Urothelium cell line (cell line): Measurements from ENCODE around the gene SEL1L2.

Experiments used
- DNase-seq: peaks from one replicate; pipeline ENCODE4 v3.0.0; 2011; ENCODE audit warnings: low spot score, mixed read lengths
- FAIRE-seq: peaks from 2 replicates; lab custom pipeline; 2011; peaks lifted over from hg19 to GRCh38; lab: Jason Lieb, UNC

The SEL1L2 gene

GRCh38 chr20:13819885-13820645 is 170.3 kb downstream of the SEL1L2 start:
- DNase-seq (peak; percentile 54), FAIRE-seq (no peak)

- no peak for DNase-seq
- no peak for FAIRE-seq
These were observed 173.1 kb downstream of the SEL1L2 start for GRCh38 chr20:13817342-13817741.

- no peak for DNase-seq
- FAIRE-seq: no peak
These were observed 173.7 kb downstream of the SEL1L2 start for GRCh38 chr20:13816757-13817156.

- FAIRE-seq: no peak
- DNase-seq: no peak
These were observed 175.7 kb downstream of the SEL1L2 start for GRCh38 chr20:13814672-13815071.

- FAIRE-seq: no peak
- DNase-seq: no peak
These were observed 176.5 kb downstream of the SEL1L2 start for GRCh38 chr20:13813910-13814309.

GRCh38 chr20:13810446-13810845 is 180.0 kb downstream of the SEL1L2 start:
- no peak for FAIRE-seq
- no peak for DNase-seq

- FAIRE-seq (no peak), DNase-seq (no peak)
These were observed 180.6 kb downstream of the SEL1L2 start for GRCh38 chr20:13809855-13810254.

- no peak for FAIRE-seq
- no peak for DNase-seq
These were observed 181.0 kb downstream of the SEL1L2 start for GRCh38 chr20:13809373-13809772.

GRCh38 chr20:13800728-13801134 is 189.7 kb downstream of the SEL1L2 start:
- peak; percentile 84 for DNase-seq
- FAIRE-seq: peak; percentile 61

GRCh38 chr20:13799974-13800373 is 190.4 kb downstream of the SEL1L2 start:
- FAIRE-seq (no peak), DNase-seq (no peak)
